ENCODE results near the gene REPIN1.
A peak's percentile ranks its signal among the peaks of the same experiment; 100 is the strongest.

Gene REPIN1

DNA sequence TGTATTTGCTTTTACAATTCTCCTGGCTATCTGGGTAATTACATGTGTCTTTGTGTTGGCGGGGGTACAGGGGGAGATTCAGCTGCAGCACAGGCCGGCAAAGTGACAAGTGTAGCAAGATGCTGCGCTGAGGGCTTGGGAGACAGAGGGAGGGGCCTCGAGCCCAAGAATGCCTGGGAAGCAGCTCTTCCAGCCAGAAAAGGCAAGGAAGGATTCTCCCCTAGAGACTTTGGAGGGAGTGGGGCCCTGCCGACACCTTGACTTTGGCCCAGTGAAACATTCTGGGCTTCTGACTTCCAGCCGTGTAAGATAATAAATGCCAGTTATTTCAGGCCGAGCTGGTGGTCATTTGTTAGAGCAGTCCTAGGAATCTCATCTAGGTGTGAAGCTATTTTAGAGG is 7.2 kb upstream of the REPIN1 start:
- no peak for DNase-seq

GRCh38 chr7:150361807-150362621 is 6.6 kb upstream of the REPIN1 start:
- DNase-seq = no peak

GRCh38 chr7:150363370-150363769 is 5.3 kb upstream of the REPIN1 start:
- no peak for DNase-seq

- no peak for DNase-seq
Measured at GRCh38 chr7:150363872-150364271, 4.8 kb upstream of the REPIN1 start.

DNA sequence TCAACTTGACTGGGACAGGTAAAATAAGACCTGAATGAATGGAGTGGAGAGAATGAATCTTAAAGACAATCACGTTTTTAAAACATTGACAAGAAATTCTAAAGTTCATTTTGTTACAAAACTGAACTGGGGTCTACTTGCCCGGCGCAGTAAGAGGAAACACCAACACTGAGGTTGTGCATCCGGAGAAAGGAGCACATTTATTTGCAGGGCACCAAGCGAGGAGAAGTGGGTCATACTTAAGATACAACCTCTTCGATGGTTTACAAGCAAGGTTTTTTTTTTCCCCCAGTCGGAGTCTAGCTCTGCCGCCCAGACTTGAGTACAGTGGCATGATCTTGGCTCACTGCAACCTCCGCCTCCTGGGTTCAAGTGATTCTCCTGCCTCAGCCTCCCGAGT is 3.4 kb upstream of the REPIN1 start:
- no peak for DNase-seq

DNA sequence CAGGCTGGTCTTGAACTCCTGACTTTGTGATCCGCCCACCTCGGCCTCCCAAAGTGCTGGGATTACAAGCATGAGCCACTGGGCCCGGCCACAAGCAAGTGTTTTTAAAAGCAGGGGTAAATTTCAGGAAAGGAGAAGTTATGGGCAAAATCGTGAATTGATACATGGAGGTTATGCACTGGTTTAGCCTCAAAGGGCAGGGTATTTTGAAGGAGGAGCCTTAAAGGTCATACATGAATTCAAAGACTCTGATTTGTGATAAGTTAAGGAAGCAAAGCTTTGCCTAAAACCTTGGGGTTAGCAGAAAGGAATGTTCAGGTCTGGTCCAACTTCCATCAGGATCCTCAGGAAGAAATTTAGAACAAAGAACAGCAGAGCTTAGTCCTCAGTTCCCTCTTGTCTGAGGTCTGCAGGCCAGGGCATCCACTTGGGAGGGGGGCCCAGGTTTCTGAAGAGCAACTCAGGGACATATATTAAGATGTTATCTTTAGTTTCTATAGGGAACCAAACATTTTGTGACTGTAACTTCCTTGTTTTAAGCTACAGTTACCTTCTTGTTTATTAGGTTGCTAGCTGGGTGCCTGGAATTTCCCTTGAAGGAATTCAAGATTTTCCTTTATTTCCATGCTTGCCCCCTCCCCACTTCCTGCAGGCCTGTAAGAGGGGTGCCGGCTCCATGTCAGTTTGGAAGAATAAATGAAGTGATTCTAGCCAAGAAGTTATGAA is 2.8 kb upstream of the REPIN1 start:
- DNase-seq = no peak

- DNase-seq = no peak
Measured at GRCh38 chr7:150367677-150368095, 936 bp upstream of the REPIN1 start.

DNA sequence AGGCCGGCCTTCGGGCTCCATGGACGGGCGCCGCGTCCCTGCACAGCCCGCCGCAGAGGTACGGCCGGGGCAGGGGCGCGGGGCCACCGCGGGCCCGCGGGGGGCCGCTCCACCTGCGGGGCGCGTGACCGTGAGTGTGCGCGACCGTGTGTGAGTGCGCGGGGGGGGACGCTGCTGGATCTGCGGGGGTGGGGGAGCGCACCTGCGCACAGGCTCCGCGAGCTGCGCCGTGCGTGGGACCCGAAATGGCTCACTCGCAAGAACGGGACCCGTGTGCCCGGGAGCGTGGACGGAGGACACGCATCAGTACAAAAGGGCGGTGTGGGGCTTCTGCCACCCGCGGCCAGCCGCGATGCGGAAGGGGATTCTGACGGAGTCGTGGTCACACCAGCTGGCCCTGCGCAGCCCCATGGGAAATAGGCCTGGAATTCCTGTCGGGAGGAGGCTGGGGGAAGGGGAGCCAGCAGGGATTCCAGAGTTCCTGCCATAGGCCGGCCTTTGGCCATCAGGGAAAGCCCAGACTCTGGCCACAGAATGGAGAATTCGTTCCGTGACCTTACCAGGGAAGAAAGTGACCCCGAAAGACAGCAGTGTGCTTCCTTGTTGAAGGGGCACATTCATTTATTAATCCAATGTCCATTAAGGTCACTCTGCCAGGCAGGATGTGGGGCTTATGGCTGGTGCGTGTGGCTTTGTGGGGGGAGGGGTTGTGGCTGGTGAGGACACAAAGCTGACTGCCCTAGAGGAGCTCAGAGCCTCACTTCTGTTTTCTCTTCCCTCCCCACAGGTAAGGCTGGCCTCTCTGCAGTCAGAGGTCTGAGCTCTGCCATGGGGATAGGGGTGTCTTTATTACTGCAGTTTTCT is 494 bp downstream of the REPIN1 start:
- peak; percentile 50 for DNase-seq

DNA sequence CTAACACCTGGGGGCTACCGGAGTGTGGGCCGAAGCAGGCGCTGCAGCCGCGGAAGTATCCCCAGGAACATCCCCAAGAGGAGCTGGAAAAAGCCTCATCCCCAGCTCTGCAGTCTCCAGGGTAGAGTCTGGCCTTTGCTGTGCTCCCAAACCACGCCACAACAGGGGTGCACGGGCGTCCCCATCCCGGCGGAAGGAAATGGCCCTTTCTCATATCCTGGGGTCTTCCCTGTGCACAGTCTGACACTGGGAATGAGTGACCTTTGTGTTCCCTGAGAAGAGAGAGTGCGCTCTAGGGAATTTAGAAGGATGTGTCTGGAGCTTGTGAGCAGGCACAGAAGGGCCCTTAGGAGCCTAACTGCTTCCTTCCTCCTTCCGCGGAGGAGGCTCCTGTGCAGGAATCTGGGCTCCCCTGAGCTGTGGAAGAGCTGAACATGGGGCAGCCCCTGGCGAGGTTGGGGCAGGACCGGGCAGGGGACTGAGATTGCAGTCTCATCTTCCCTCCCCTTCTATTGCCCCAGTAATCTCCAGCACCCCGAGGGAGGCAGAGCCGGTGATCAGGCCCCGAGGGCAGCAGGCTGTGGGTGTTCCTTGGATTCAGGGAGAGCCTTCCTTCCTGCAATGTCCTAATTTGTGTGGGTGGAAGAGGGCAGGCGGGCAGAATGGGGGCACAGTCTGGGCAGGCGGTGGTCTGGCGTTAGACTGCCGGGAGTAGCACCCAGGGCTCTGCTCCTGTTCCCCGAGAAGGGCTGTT is 1.3 kb downstream of the REPIN1 start:
- DNase-seq = no peak

- no peak for DNase-seq
Measured at GRCh38 chr7:150370612-150371071, 2.0 kb downstream of the REPIN1 start.

DNA sequence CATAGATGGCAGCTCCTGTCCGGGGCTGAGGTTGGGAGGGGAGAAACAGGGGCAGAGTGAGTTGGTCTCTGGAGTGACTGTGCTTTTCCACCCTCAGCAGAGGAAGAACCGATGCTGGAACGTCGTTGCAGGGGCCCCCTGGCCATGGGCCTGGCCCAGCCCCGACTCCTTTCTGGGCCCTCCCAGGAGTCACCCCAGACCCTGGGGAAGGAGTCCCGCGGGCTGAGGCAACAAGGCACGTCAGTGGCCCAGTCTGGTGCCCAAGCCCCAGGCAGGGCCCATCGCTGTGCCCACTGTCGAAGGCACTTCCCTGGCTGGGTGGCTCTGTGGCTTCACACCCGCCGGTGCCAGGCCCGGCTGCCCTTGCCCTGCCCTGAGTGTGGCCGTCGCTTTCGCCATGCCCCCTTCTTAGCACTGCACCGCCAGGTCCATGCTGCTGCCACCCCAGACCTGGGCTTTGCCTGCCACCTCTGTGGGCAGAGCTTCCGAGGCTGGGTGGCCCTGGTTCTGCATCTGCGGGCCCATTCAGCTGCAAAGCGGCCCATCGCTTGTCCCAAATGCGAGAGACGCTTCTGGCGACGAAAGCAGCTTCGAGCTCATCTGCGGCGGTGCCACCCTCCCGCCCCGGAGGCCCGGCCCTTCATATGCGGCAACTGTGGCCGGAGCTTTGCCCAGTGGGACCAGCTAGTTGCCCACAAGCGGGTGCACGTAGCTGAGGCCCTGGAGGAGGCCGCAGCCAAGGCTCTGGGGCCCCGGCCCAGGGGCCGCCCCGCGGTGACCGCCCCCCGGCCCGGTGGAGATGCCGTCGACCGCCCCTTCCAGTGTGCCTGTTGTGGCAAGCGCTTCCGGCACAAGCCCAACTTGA is 2.7 kb downstream of the REPIN1 start:
- no peak for DNase-seq

GRCh38 chr7:150371996-150372270 is 3.3 kb downstream of the REPIN1 start:
- DNase-seq = no peak

- DNase-seq = no peak
Measured at GRCh38 chr7:150372271-150373048, 3.8 kb downstream of the REPIN1 start.

GRCh38 chr7:150373049-150373801 is 4.6 kb downstream of the REPIN1 start:
- DNase-seq = no peak

GRCh38 chr7:150374026-150374425 is 5.4 kb downstream of the REPIN1 start:
- no peak for DNase-seq

DNA sequence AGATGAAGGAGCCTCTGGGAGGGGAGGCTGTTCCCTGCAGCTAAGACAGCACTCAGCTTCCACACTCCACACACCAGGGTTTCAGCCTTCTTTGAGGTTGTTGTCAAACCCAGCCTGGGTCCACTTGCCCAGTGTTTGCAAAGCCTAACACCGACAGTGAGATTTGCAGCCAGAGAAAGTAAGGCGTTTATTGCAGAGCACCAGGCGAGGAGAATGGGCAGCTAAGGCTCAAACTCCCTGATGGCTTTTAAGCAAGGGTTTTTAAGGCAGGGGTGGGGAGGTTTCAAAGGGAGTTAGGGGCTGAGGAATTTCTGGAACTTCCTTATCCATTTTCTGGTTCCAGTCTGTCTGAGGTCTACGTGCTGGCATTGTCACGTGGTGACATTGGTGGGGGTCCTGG is 5.8 kb downstream of the REPIN1 start:
- no peak for DNase-seq

GRCh38 chr7:150375662-150376521 is 7.3 kb downstream of the REPIN1 start:
- no peak for DNase-seq

GRCh38 chr7:150376560-150376959 is 7.9 kb downstream of the REPIN1 start:
- no peak for DNase-seq

GRCh38 chr7:150377196-150377595 is 8.6 kb downstream of the REPIN1 start:
- no peak for DNase-seq

Data from NCI-H1092 (cell line).